GM21737 (cell line): ENCODE data around the gene RALGAPA1.

Experiments used
- ATAC-seq: cut with Tn5 transposase; IDR thresholded peaks from one replicate; pipeline ENCODE4 v1.9.1; 2021; ENCODE audit warnings: mild to moderate bottlenecking, moderate library complexity; ENCODE audit not compliant: unreplicated experiment

RALGAPA1 gene

DNA sequence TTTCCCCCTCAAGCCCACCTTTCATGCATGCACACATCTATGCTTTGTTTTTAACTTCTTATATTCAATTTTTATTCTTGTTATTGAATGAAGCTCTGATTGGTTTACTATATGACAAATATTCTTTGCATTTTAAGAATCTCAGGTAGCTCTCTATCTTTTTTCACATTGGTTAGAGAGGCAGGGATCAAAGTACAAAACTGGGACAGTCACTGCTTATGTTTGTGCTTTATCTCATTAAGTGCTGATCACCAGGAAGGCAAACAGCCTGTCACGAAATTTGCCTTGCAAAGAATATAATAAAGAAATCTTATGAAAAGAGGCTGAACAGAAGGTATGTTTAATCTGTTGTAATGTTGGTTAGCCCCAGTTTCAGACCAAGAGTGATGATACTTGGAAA, 304.8 kb downstream of the RALGAPA1 start:
- ATAC-seq = no peak

DNA sequence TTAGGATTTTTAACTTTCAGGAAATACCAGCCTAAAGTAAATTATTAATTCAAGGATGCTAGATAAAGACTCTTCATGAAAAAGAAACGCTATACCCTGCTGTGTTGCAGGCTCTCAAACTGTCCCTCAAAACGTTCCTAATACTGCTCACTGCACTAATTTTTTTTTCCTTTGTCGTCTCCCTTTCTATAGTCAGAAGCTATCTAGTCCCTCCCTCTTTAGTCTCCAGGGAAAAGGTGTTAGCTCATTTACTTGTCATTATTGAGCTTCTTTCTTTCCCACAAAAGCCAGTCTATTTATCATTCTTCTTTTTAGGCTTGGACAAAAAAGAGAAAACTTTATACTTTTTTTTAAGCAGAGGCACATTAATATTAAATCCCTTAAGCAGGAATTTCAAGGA, 305.4 kb downstream of the RALGAPA1 start:
- no peak for ATAC-seq

DNA sequence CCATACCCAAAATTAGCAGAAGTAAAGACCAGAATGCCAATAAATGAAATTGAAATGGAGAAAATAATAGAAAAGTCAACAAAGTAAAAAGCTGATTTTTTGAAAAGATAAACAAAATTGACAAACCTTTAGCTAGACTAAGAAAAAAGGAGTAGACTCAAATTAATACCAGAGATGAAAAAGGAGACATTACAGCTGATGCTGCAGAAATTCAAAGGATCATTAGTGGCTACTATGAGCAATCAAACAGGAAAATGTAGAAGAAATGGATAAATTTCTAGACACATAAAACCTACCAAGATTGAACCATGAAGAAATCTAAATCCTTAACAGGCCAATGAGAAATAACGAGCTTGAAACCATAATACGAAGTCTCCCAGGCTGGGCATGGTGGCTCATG, 309.9 kb downstream of the RALGAPA1 start:
- no peak for ATAC-seq

DNA sequence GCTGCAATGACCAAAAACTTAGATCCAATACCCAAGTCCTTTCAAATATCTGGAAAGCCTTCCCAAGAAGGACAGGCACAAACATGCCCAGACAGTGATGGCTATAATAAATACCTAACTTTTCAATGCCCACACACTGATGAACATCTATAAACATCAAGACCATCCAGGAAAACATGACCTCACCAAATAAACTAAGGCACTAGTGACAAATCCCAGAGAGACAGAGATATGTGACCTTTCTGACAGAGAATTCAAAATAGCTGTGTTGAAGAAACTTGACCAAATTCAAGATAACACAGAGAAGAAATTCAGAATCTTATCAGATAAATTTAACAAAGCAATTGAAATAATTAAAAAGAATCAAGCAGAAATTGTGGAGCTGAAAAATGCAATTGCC, 313.8 kb downstream of the RALGAPA1 start:
- ATAC-seq = no peak

DNA sequence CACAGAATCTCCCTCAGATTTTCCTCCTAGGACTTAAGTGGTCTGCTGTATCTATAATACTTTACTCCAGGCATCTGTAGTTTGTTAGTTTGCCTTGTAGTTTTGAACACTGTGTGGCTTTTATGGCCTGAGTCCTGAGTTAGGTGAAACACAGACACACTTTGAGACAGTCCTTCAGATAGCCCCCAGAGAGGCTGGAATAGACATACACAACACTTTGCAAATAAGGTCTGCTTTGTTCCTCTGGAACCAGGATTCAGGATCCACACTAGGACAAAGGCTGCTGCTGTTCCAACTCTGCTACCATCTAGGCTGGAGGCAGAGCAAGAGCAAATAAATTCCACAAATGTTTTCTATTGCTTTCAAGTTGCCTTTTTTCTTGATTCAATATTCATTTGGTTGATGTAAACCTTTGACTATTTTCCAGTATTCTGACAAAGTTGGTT, 316.5 kb downstream of the RALGAPA1 start:
- no peak for ATAC-seq
